ENCODE data around the gene STC2. TPM values are rescaled to one million over a fixed set of nuclear protein-coding genes. Genes with fewer than 3 reads are reported as not detected.

STC2 gene
- total RNA-seq, 2 experiments from 2014 or later: not detected

GRCh38 chr5:173291722-173292658, 36.2 kb downstream of the STC2 start:
- no peak overlapping the region for H3K4me2 ChIP-seq (ENCODE audit: low read length)
- CTCF ChIA-PET (ENCODE audit: unreplicated experiment): no interaction called here
- BruUV-seq (replicated peaks): no TSS peak
- no peaks in the 10 kb centered on the region for H3K9me2 ChIP-seq (ENCODE audit: insufficient read depth, low read length)
- H2AFZ ChIP-seq (ENCODE audit: low read length): no peak overlapping the region
- DNase-seq (ENCODE audit: low spot score): no peak
- no peaks in the 10 kb centered on the region for H3K36me3 ChIP-seq (ENCODE audit: insufficient read depth, low read length)
- no peaks in the 10 kb centered on the region for H3K4me1 ChIP-seq (ENCODE audit: insufficient read depth, low read length, poor library complexity, severe bottlenecking)
- no peaks in the 10 kb centered on the region for H3K79me2 ChIP-seq (ENCODE audit: insufficient read depth, low read depth, low read length)
- H3K9me3 ChIP-seq (ENCODE audit: low read length): no peaks in the 10 kb centered on the region
- POLR2A ChIA-PET: interaction anchor here (0.6 kb wide), 1 partner anchor 13 kb away, joined by 3 read pairs; no protein-coding TSS in a partner anchor
- H3K27ac ChIP-seq (ENCODE audit: low read depth, low read length, poor library complexity, severe bottlenecking): no peak overlapping the region
- H4K20me1 ChIP-seq (ENCODE audit: insufficient read depth, low read length): no peaks in the 10 kb centered on the region
- intact Hi-C loops (cut with micrococcal nuclease; ENCODE audit: unreplicated experiment): no loop called here
- no peak for TF ChIP-seq CTCF (conservative IDR thresholded peaks at IDR 0.05; ENCODE audit: low read length)
- no peak for TF ChIP-seq EZH2phosphoT487 (IDR thresholded peaks at IDR 0.05; ENCODE audit: borderline replicate concordance, low read depth, low read length)
- no peak overlapping the region for H3K4me3 ChIP-seq (ENCODE audit: low read depth, low read length, poor library complexity, severe bottlenecking)

GRCh38 chr5:173290477-173291131, 37.6 kb downstream of the STC2 start:
- H3K4me3 ChIP-seq (ENCODE audit: low read depth, low read length, poor library complexity, severe bottlenecking): no peak overlapping the region
- no TSS peak for BruUV-seq (replicated peaks)
- intact Hi-C loops (cut with micrococcal nuclease; ENCODE audit: unreplicated experiment): no loop called here
- no peak overlapping the region for H3K27ac ChIP-seq (ENCODE audit: low read depth, low read length, poor library complexity, severe bottlenecking)
- no peaks in the 10 kb centered on the region for H3K79me2 ChIP-seq (ENCODE audit: insufficient read depth, low read depth, low read length)
- H3K9me2 ChIP-seq (ENCODE audit: insufficient read depth, low read length): no peaks in the 10 kb centered on the region
- H3K4me2 ChIP-seq (ENCODE audit: low read length): no peak overlapping the region
- POLR2A ChIA-PET: interaction anchor here (0.6 to 0.7 kb wide), 2 partner anchors 694 to 1110 kb away, joined by 3 to 4 read pairs; no protein-coding TSS in a partner anchor
- H3K36me3 ChIP-seq (ENCODE audit: insufficient read depth, low read length): no peaks in the 10 kb centered on the region
- CTCF ChIA-PET (ENCODE audit: unreplicated experiment): no interaction called here
- no peak for DNase-seq (ENCODE audit: low spot score)
- TF ChIP-seq CTCF (conservative IDR thresholded peaks at IDR 0.05; ENCODE audit: low read length) (no peak), EZH2phosphoT487 (IDR thresholded peaks at IDR 0.05; ENCODE audit: borderline replicate concordance, low read depth, low read length) (no peak)
- no peaks in the 10 kb centered on the region for H3K4me1 ChIP-seq (ENCODE audit: insufficient read depth, low read length, poor library complexity, severe bottlenecking)
- H3K9me3 ChIP-seq (ENCODE audit: low read length): no peaks in the 10 kb centered on the region
- H2AFZ ChIP-seq (ENCODE audit: low read length): no peak overlapping the region
- H4K20me1 ChIP-seq (ENCODE audit: insufficient read depth, low read length): no peaks in the 10 kb centered on the region
